NT2/D1 (cell line): ENCODE data around the gene LEFTY1.
"Not testable (repeated sequence)": the region's sequence is repeated elsewhere in the genome, so short reads cannot be mapped to it uniquely, and the experiment has no call there.

ENCODE experiments used
- DNase-seq: peaks from one replicate; pipeline ENCODE4 v3.0.0-alpha.2; 2011; ENCODE audit warnings: low read depth, low spot score
- H3K27me3 ChIP-seq: 2 replicates; pipeline ENCODE4 v1.6.0; 2011; ENCODE audit warnings: mild to moderate bottlenecking; ENCODE audit not compliant: insufficient read length, insufficient read depth
- H3K36me3 ChIP-seq: 2 replicates; pipeline ENCODE4 v1.6.1; 2011; ENCODE audit warnings: mild to moderate bottlenecking, low read length, mixed read lengths; ENCODE audit not compliant: insufficient read depth, insufficient read length
- H3K4me1 ChIP-seq: 2 replicates; pipeline ENCODE4 v1.5.1; 2011; ENCODE audit not compliant: insufficient read depth, insufficient read length
- H3K4me3 ChIP-seq: 2 replicates; pipeline ENCODE4 v1.5.1; 2011; ENCODE audit warnings: low read depth; ENCODE audit not compliant: insufficient read length
- H3K9ac ChIP-seq: 2 replicates; pipeline ENCODE4 v1.6.0; 2011; ENCODE audit warnings: low read depth; ENCODE audit not compliant: insufficient read length
- H3K9me3 ChIP-seq: 2 replicates; pipeline ENCODE4 v1.5.1; 2011; ENCODE audit warnings: mild to moderate bottlenecking, low read length; ENCODE audit not compliant: insufficient read depth
- SUZ12 ChIP-seq: IDR thresholded peaks from 2 replicates; pipeline ENCODE4 v1.6.1; 2011; ENCODE audit not compliant: insufficient read length, insufficient read depth; ENCODE audit errors: extremely low read depth
- YY1 ChIP-seq: IDR thresholded peaks from 2 replicates; pipeline ENCODE4 v1.6.1; 2011; ENCODE audit not compliant: insufficient read length, insufficient read depth
- ZNF274 ChIP-seq: IDR thresholded peaks from 2 replicates; pipeline ENCODE4 v1.6.1; 2011; ENCODE audit warnings: mild to moderate bottlenecking, low read depth, low read length

The LEFTY1 gene

DNA sequence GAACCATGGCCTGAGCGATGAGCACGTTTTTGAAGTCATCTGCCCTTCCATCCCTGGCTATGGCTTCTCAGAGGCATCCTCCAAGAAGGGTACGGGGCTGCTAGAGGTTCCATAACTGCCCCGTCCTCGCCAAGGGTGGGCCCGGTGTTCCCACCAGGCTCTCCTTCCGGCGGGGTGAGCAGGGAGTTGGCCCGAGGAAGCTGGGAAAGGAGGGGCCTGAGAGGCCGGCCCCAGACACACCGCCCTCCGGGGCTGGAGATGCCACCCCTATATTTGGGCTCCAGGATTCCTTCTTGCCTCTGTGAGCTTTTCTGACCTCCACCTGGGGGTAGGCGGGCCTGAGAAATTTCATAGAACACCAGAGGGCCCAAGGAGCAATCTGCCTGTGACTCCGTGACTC lies 50.2 kb downstream of the LEFTY1 start:
- Histone ChIP-seq H3K9ac (no peak overlapping the region), H3K4me1 (peaks cover 15% of the 10 kb centered on the region), H3K4me3 (no peak overlapping the region), H3K9me3 (no peaks in the 10 kb centered on the region), H3K27me3 (no peaks in the 10 kb centered on the region), H3K36me3 (peaks cover 72% of the 10 kb centered on the region)
- no peak for DNase-seq
- TF ChIP-seq ZNF274 (no peak), SUZ12 (no peak), YY1 (no peak)

DNA sequence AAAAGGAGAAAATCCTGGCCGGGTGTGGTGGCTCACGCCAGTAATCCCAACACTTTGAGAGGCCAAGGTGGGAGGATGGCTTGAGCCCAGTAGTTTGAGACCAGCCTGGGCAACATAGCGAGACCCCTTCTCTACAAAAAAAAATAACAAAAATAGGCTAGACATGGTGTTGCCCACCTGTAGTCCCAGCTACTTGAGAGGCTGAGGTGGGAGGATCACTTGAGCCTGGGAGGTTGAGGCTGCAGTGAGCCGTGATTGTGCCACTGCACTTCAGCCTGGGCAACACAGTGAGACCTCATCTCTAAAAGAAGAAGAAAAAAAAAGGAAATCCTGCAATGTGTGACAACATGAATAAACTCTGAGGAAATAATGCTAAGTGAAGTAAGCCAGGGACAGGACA lies 52.6 kb downstream of the LEFTY1 start:
- not testable (repeated sequence) for H3K9me3 ChIP-seq, H3K9ac ChIP-seq, DNase-seq, H3K27me3 ChIP-seq, H3K4me1 ChIP-seq, H3K4me3 ChIP-seq
- peaks cover 74% of the 10 kb centered on the region for H3K36me3 ChIP-seq
